Panc1 (cell line): ENCODE results near the gene MIPEP. TPM values are rescaled to one million over a fixed set of nuclear protein-coding genes. Genes with fewer than 3 reads are reported as not detected.

ENCODE experiments used
- ATAC-seq: fragments of 200-7000 bp; cut with Tn5 transposase; 2 replicates; pipeline ENCODE4 v1.9.1; 2020; ENCODE audit warnings: mild to moderate bottlenecking, moderate library complexity
- BruUV-seq: library from RNA; stranded (reverse); fragments of 400-500 nt; replicated peaks from 2 replicates; lab custom pipeline; 2021; lab: Mats Ljungman, UMichigan
- CTCF ChIA-PET: fragments of 300-600 bp; sonication (Branson Sonifier 250); formaldehyde crosslinking; loops from one replicate; lab custom pipeline; 2022; ENCODE audit warnings: antibody characterized with exemption; lab: Charles Lee
- POLR2A ChIA-PET: fragments of 300-600 bp; sonication (Branson Sonifier 250); formaldehyde crosslinking; loops from one replicate; lab custom pipeline; 2022; ENCODE audit warnings: antibody characterized with exemption; lab: Charles Lee
- DNase-seq: peaks from one replicate; pipeline ENCODE4 v3.0.0-alpha.2; 2010; ENCODE audit warnings: low read depth, low spot score
- H3K27ac ChIP-seq: 2 replicates; pipeline ENCODE4 v1.5.1; 2011; ENCODE audit warnings: mild to moderate bottlenecking, low read length, inconsistent platforms
- H3K27me3 ChIP-seq: fragments of 200-500 bp; sonication (Bioruptor generic); 2 replicates; pipeline ENCODE4 v1.6.0; 2014; ENCODE audit warnings: low read length, inconsistent platforms; ENCODE audit not compliant: control insufficient read depth, insufficient read depth
- H3K36me3 ChIP-seq: fragments of 200-500 bp; sonication (Bioruptor generic); 2 replicates; pipeline ENCODE4 v1.5.1; 2014; ENCODE audit warnings: inconsistent platforms, mild to moderate bottlenecking, low read length, moderate library complexity; ENCODE audit not compliant: control insufficient read depth, insufficient read depth
- H3K4me1 ChIP-seq: 2 replicates; pipeline ENCODE4 v1.5.1; 2011; ENCODE audit warnings: inconsistent platforms, mild to moderate bottlenecking, low read length, moderate library complexity; ENCODE audit not compliant: control insufficient read depth, insufficient read depth
- H3K4me3 ChIP-seq, 2 experiments: 2 replicates each; pipeline ENCODE4 v1.5.1; 2011 to 2012; ENCODE audit warnings: low read depth in 2 of 2, low read length in 2 of 2, mild to moderate bottlenecking in 2 of 2, inconsistent platforms in 1 of 2, moderate library complexity in 1 of 2
- H3K9me3 ChIP-seq: fragments of 200-500 bp; sonication (Bioruptor generic); 2 replicates; pipeline ENCODE4 v1.5.1; 2014; ENCODE audit warnings: low read depth, mild to moderate bottlenecking, inconsistent platforms, low read length, moderate library complexity; ENCODE audit not compliant: control insufficient read depth, insufficient read depth
- POLR2AphosphoS5 ChIP-seq: IDR thresholded peaks from 2 replicates; pipeline ENCODE4 v1.6.1; 2012; ENCODE audit warnings: mild to moderate bottlenecking, low read depth, low read length, moderate library complexity
- SIN3A ChIP-seq: IDR thresholded peaks from 2 replicates; pipeline ENCODE4 v1.6.1; 2012; ENCODE audit warnings: low read depth, mild to moderate bottlenecking, low read length, moderate library complexity, borderline replicate concordance; ENCODE audit not compliant: insufficient read depth
- TCF7L2 ChIP-seq: IDR thresholded peaks from 2 replicates; pipeline ENCODE4 v1.6.1; 2011; ENCODE audit warnings: mild to moderate bottlenecking, low read depth, low read length, inconsistent platforms
- in situ Hi-C: cut with HindIII; loops from 2 replicates; pipeline ENCODE4 v1.10.0; 2016; ENCODE audit warnings: low sequenced_read_pairs, low pct_unique_long_range_greater_than_20kb
- intact Hi-C: fragments of 100-400 bp; cut with micrococcal nuclease; formaldehyde crosslinking; loops from one replicate; pipeline ENCODE4 v1.10.0; 2022; ENCODE audit not compliant: unreplicated experiment
- total RNA-seq: library from RNA; stranded (reverse); gene quantifications from one replicate; pipeline ENCODE4 v1.2.1, GENCODE V29; 2021; ENCODE audit not compliant: unreplicated experiment
- TF ChIP-seq, protein P1 (sequence below): fragments of 450-650 bp; IDR thresholded peaks from 2 replicates; pipeline ENCODE4 v1.5.1; 2017; ENCODE audit warnings: mild to moderate bottlenecking
- TF ChIP-seq, protein P2 (sequence below), 2 experiments: IDR thresholded peaks; 2 replicates each; pipeline ENCODE4 v1.6.1; 2011 to 2012; ENCODE audit warnings: low read depth in 2 of 2, control low read depth in 1 of 2, low read length in 1 of 2, mild to moderate bottlenecking in 1 of 2, moderate library complexity in 1 of 2; ENCODE audit not compliant: insufficient read depth in 1 of 2

Gene MIPEP
- total RNA-seq, 1 experiment from 2014 or later = 13.8 TPM

DNA sequence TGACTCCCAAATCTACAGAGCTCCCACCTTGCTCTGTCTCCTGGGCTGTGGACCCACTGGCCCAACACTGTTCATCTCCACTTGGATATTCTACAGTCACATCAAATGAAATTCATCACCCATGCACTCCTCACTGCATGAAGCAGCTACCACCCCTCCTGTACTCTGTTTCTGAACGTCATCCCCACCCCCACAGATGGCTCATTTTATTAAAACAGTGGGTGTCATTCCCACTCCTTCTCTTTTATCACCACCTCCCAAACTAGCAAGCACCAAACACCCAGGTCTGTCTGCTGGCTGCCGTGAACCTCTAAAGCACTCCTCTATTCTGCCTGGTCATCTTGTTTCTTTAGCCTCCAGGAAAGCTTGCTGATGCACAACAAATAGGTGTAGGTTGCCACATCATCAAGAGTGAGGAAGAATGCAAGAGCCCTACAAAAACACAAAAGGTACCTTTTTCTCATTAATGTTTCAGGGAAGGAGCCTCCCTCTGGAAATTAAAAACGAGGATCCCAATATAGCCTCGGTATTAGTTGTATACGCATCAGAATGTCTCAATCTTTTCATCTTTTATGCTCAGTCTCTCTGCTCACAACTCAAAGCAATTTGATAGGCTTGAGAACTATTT lies 91.8 kb downstream of the MIPEP start:
- no peak for ATAC-seq
- H3K27me3 ChIP-seq = no peaks in the 10 kb centered on the region
- no peaks in the 10 kb centered on the region for H3K9me3 ChIP-seq
- intact Hi-C loops = no loop called here
- in situ Hi-C loops = no loop called here
- no peak overlapping the region for H3K4me3 ChIP-seq
- no TSS peak for BruUV-seq
- H3K27ac ChIP-seq = no peak overlapping the region
- DNase-seq = no peak
- H3K4me1 ChIP-seq = no peaks in the 10 kb centered on the region
- CTCF ChIA-PET = no interaction called here
- no peaks in the 10 kb centered on the region for H3K36me3 ChIP-seq
- POLR2A ChIA-PET = no interaction called here
- TF ChIP-seq POLR2AphosphoS5 = no peak
- TF ChIP-seq, protein P1, sequence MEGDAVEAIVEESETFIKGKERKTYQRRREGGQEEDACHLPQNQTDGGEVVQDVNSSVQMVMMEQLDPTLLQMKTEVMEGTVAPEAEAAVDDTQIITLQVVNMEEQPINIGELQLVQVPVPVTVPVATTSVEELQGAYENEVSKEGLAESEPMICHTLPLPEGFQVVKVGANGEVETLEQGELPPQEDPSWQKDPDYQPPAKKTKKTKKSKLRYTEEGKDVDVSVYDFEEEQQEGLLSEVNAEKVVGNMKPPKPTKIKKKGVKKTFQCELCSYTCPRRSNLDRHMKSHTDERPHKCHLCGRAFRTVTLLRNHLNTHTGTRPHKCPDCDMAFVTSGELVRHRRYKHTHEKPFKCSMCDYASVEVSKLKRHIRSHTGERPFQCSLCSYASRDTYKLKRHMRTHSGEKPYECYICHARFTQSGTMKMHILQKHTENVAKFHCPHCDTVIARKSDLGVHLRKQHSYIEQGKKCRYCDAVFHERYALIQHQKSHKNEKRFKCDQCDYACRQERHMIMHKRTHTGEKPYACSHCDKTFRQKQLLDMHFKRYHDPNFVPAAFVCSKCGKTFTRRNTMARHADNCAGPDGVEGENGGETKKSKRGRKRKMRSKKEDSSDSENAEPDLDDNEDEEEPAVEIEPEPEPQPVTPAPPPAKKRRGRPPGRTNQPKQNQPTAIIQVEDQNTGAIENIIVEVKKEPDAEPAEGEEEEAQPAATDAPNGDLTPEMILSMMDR = no peak
- no peak for TF ChIP-seq TCF7L2
- TF ChIP-seq, protein P2, sequence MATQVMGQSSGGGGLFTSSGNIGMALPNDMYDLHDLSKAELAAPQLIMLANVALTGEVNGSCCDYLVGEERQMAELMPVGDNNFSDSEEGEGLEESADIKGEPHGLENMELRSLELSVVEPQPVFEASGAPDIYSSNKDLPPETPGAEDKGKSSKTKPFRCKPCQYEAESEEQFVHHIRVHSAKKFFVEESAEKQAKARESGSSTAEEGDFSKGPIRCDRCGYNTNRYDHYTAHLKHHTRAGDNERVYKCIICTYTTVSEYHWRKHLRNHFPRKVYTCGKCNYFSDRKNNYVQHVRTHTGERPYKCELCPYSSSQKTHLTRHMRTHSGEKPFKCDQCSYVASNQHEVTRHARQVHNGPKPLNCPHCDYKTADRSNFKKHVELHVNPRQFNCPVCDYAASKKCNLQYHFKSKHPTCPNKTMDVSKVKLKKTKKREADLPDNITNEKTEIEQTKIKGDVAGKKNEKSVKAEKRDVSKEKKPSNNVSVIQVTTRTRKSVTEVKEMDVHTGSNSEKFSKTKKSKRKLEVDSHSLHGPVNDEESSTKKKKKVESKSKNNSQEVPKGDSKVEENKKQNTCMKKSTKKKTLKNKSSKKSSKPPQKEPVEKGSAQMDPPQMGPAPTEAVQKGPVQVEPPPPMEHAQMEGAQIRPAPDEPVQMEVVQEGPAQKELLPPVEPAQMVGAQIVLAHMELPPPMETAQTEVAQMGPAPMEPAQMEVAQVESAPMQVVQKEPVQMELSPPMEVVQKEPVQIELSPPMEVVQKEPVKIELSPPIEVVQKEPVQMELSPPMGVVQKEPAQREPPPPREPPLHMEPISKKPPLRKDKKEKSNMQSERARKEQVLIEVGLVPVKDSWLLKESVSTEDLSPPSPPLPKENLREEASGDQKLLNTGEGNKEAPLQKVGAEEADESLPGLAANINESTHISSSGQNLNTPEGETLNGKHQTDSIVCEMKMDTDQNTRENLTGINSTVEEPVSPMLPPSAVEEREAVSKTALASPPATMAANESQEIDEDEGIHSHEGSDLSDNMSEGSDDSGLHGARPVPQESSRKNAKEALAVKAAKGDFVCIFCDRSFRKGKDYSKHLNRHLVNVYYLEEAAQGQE (IDR thresholded peaks at IDR 0.05; ENCODE audit: insufficient read depth in 1 of 2, low read depth in 2 of 2, low read length in 1 of 2) = no peak
- TF ChIP-seq SIN3A = no peak

DNA sequence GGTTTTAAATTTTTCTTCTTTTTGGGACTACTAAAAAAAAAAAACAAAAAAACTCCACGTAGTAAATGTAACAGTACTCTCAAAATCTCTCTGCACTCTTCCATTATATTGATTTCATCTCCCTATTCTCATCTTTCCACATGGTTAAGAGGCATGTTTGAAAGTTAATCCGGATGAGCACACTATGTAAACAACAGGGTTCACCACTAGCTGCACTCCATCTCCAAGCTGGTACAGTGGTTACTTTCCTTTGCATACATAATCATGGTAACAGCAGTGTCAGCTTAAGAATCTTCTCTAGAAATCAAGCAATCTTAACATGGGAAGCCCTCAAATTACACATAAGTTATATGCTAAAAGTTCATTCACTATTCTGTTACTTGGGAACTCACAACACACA lies 92.6 kb downstream of the MIPEP start:
- in situ Hi-C loops (no loop called here), intact Hi-C loops (no loop called here)
- H3K9me3 ChIP-seq = no peaks in the 10 kb centered on the region
- no peak overlapping the region for H3K4me3 ChIP-seq
- H3K4me1 ChIP-seq = no peaks in the 10 kb centered on the region
- TF ChIP-seq, protein P2 (IDR thresholded peaks at IDR 0.05; ENCODE audit: insufficient read depth in 1 of 2, low read depth in 2 of 2, low read length in 1 of 2) = no peak
- TF ChIP-seq POLR2AphosphoS5 = no peak
- TF ChIP-seq, protein P1 = no peak
- no peak for TF ChIP-seq TCF7L2
- TF ChIP-seq SIN3A = no peak
- ChIA-PET CTCF (no interaction called here), POLR2A (no interaction called here)
- H3K27ac ChIP-seq = no peak overlapping the region
- no peak for DNase-seq
- no peaks in the 10 kb centered on the region for H3K36me3 ChIP-seq
- H3K27me3 ChIP-seq = no peaks in the 10 kb centered on the region
- BruUV-seq = no TSS peak
- ATAC-seq = no peak
